HG03097 (cell line): ENCODE measurements around the gene EEFSEC.

Experiments
- ATAC-seq: cut with Tn5 transposase; IDR thresholded peaks from one replicate; pipeline ENCODE4 v1.9.1; 2021; ENCODE audit not compliant: unreplicated experiment, low FRiP score

EEFSEC gene

GRCh38 chr3:128402998-128403397 lies 249.7 kb downstream of the EEFSEC start:
- no peak for ATAC-seq

GRCh38 chr3:128404276-128405068 lies 251.2 kb downstream of the EEFSEC start:
- no peak for ATAC-seq

DNA sequence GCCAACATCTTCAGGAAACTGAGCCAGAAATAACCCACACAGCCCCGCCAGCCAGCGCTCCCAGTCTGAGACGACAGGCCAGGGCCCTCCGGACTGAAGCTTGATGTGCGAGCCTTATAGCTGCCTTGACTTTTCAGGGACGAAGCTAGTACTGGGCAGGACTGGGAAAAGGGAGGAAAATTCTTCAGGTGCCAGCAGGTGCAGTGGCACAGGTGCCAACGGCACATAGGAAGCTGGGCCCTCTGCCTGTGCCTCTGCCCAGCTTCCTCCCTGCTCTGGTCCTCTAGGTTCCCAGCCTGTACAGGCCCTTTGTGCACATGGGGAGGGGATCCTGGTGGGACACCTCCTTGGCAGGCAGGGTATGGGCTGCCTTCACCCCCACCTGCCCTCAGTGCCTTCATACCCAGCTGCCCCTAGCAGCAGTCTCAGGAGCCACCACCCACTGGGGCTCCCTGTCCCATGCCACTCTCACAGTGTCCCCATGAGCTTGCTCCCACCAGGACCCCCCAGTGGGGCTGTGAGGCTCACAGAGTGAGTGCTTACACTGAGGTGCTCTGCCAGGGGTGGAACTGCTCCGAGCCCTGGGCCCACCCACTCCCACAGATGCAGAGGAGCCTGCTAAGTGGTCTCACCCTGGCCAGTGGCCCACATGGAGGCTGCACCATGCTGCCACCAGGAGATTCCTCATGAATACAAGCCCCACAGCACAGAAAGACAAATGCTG lies 252.4 kb downstream of the EEFSEC start:
- no peak for ATAC-seq

DNA sequence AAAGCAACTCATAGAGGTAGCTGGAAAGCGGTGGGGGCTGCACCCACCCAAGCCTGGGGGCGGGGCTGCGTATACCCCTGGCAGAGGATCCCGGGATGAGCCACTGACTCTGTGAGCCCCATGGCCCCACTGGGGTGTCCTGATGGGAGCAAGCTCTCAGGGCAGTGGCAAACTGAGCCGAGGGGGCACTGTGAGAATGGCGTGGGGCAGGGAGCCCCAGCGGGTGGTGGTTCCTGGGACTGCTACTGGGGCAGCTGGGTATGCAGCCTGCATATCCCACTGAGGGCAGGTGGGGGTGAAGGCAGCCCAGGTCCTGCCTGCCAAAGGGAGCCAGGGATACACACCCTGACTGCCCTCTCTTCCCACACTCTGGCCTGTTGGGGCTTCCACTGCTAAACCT lies 254.0 kb downstream of the EEFSEC start:
- ATAC-seq: no peak

GRCh38 chr3:128408012-128408692 lies 254.9 kb downstream of the EEFSEC start:
- no peak for ATAC-seq

DNA sequence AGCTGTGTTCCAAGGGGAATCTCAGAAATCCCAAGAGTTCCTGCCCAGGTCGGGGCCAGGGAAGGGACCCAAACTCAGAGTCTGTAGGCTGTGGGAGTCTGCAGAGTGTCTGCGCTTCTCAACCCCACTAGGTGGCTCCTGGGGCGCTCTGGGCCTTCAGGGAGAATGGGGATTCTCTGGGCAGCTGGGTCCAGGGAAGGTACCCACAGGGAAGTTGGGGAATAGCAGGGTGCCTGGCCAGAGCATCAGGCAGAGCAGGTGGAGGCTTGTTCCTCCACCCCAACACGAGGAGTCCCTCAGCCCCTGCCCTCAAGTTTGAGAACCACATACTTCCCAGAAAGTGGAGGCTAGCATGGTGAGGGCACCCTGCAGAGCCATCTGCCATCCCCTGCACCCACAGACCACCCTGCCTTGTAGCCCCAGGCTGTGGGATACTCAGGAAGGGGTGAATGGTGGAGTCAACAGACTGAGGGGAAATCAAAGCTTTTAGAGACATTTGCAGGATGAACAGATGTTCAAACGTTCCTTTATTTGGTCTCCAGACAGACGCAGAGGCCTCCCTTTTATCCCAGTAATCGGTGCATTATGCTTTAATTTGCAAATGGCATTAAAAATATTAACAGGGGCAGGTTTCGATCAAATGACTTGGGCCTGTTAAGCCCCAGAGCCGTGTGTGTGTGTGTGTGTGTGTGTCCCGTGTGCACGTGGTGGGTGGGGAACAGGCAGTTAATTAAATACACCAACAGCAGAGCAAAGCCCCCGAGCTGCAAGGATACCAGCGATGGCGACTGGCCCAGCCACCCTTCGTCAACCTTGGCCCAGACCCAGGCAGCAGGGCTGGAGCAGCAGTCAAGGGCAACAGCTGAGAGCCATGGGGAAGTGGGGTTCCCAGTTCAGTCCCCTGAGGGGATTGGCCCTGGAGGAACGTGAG lies 255.7 kb downstream of the EEFSEC start:
- no peak for ATAC-seq

- ATAC-seq: no peak
These were observed 256.6 kb downstream of the EEFSEC start for GRCh38 chr3:128409624-128410581.

- no peak for ATAC-seq
These were observed 257.6 kb downstream of the EEFSEC start for GRCh38 chr3:128410669-128411573.

GRCh38 chr3:128411574-128412064 lies 258.3 kb downstream of the EEFSEC start:
- ATAC-seq: no peak

DNA sequence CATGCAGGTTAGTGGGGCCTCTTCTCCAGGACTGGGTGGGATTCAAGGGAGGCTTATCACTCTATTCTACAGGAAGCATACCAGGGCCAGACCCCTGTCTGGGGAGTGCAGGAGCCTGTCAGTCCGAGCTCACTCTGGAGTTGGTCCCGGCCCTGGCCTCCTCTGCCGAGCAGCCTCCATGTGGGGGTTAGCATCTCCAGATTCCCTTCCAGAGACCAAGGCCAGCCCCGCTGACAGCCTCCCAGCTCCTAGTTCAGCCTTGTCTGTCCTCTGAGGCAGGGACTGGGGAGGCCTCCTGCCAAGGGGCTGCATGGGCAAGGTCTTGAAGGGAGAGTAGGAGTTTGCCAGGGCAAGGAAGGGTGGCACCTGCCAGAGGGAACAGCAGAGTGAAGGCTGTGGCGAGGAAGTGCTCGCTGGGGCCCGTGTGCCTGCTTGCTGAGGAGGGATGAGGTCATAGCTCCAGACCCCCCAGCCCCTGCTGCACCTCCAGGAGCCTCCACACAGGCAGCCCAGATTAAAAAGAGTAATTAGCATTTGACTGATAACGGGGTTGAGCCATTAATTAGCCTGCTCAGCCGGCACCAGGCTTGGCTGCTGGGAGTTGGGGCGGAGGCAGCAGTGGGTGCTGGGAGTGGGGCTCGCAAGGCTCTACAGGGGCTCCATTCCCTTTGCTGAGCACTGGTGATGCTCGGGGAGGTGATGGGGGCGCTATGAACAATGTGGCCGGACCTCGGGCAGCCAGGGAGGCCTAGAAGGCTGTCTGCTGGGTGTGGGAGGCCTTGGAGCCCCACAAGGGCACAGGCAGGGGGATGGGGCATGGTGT lies 259.1 kb downstream of the EEFSEC start:
- no peak for ATAC-seq

DNA sequence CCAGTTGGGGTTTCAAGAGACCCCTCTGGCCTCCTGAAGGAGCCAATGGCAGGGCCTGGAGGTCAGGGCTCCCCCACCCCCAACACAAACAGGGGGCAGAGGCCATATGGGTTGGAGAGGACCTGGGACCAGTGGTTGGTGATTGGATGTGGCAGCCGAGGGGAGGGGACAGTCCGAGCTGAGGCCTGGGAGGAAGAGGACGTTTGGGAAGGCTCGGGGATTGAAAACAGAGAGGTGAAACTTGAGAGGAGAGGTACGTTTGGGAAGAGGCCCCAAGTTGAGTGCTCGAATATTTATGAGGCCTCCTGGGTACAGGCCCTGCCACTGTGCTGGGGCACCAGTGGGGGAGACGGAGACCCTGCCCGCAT lies 259.7 kb downstream of the EEFSEC start:
- ATAC-seq: no peak

GRCh38 chr3:128413413-128414205 lies 260.3 kb downstream of the EEFSEC start:
- ATAC-seq: no peak

DNA sequence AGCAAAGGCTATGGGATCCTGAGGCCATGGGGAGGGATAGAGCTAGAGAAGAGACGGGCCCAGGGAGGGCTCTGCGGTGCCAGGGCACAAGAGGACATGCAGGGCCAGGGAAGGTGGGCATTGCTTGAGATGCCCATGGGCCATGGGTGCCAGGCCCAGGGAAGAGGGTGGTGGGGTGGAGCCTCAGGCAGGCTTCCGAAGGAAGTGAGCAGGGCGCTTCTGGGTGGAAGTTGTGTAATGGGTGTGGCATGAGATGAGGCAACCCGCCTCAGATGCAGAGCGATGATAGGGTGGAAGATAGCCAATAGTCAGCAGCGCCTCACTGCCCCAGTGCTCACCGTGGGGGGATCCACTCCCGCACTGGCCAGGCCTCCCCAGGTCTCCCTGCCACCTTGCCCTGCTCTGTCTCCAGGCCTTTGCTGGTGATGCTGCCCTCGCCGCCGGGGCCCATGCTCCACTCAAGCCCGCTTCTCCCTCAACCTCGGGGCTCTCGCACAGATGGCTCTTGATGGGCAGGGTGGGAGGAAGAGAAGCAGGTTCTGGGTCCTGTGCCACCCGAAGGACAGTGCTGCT lies 262.0 kb downstream of the EEFSEC start:
- no peak for ATAC-seq

DNA sequence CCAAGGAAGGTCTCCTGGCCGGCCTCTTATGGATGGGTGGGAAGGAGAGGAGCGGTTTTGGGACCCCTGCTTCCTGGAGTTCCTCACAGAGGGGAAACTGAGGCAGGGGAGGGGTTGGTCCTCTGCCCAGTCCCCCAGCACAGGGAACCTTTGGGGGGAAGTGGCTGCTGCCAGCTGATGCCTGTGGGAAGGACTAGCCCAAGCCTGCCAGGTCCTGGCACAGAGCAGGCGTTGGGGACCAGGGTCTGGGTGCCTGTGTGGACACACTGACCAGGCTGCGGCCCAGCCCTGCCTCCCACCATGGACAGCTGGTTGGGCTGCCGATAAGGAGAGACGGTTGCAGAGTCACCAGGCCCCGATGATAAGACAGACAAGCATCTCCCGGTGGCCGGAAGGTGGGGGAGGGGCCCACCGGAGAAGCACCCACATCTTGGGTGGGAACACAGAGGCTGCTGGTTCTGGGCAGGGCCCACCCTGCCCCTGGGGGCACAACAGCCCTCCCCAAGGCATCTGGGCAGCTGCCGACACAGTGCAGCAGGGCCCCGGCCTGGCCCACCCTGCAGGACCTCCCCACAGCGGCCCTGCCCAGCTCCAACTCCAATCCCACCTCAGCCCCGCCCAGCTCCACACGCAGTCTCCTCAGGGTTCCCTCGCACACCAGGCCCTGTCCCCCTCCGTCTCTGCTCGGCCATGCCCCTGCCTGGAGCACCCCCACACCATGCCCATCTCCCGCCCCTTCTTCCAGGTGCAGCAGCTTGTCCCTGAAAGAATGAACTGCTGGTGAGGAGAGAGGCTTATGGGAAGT lies 262.7 kb downstream of the EEFSEC start:
- no peak for ATAC-seq

GRCh38 chr3:128416578-128417211 lies 263.4 kb downstream of the EEFSEC start:
- no peak for ATAC-seq
